GM18526 (cell line): ENCODE data around the gene BCDIN3D.

ENCODE experiments used
- POLR2A ChIP-seq: IDR thresholded peaks from 3 replicates; pipeline ENCODE4 v1.6.1; 2011; ENCODE audit not compliant: insufficient read length; ENCODE audit errors: extremely low read depth

BCDIN3D gene

DNA sequence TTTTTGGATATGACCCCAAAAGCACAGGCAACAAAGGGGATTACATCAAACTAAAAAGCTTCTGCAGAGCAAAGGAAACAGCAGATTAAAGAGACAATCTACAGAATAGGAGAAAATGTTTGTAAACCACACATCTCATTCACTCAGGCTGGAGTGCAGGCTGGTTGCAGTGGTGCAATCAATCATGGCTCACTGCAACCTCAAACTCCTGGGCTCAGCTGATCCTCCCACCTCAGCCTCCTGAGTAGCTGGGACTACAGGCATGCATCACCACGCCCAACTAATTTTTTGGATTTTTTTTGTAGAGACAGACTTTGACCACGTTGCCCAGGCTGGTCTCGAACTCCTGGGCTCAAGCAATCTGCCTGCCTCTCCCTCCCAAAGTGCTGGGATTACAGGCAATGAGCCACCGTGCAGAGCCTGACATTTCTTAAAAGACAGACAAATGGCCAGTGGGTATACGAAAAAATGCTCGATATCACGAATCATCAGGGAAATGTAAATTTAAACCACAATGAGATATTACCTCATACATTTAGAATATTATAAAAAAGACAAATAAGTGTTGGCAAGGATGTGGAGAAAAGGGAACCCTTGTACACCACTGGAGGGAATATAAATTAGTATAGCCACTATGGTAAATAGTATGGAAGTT is 24.5 kb downstream of the BCDIN3D start:
- TF ChIP-seq POLR2A: no peak

DNA sequence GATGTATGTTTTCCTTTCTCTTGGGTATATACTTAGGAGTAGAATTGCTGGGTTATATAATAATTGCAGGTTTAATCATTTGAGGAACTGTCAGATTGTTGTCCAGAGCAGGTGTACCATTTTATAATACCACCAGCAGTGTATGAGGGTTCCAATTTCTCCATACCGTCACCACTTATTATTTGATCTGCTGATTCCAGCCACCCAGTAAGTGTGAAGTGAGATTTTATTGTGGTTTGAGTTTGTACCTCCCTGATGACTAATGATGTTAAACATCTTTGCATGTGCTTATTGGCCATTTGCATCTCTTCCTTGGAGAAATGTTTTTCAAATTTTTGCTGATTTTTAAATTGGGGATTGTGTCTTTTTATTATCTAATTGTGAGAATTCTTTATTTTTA is 29.8 kb downstream of the BCDIN3D start:
- no peak for TF ChIP-seq POLR2A

DNA sequence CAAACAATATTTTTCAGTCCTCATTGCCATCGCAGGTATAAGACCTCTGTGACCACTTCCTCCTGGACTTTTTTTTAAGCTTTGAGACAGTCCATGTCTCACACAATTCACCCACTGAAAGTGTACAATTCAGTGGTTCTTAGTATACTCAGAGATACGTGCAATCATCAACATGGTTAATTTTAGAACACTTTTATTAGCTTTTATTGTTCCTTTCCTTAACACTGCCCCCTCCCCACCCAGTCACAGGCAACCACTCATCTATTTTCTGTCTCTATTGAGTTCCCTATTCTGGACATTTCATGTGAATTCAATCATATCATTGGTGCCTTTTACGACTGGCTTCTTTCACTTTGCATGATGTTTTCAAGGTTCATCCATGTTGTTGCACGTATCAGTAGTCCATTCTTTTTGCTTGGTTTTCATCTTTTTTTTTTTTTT is 30.9 kb downstream of the BCDIN3D start:
- TF ChIP-seq POLR2A: no peak

DNA sequence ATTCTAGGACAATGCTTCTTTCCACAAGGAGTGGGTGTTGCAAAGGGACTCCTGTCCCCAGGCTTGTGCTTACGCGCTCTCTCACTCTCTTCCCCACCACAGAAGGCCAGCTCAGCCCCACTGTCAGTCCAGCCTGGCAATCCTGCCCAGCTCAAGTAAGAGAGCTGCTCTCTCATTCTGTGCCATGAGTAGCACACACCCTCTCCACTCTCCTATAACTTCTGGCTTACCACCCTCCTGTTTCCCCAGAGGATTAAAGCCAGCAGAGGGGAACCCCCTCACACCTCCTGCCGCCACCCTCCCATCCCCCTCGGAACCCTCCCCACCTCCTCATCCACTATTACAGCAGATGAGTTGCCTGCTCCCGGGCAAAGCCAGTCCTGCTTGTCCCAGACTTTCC is 31.8 kb downstream of the BCDIN3D start:
- no peak for TF ChIP-seq POLR2A

DNA sequence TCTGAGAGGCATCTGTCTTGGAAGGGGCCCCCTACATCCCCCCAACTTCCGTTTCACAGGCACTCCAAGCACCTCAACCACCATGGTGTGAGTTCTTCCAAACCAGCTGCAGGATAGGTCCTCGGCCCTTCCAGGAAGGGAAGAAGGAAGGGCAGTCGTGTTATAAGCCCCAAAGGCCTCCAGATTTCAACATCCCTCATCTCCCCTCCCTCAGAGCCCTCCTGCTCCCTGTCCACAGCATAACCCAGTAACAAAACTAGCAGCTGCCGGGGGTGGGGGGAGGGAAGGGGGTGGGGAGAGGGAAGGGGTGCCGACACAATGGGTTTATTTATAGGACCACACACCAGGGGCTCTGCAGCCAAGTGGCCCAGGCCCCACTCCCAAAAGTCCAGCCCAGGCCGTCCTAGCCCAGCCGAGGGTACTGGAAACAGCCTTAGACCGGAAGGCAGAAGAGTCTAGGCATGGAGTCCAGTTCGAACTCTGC is 33.0 kb downstream of the BCDIN3D start:
- no peak for TF ChIP-seq POLR2A

DNA sequence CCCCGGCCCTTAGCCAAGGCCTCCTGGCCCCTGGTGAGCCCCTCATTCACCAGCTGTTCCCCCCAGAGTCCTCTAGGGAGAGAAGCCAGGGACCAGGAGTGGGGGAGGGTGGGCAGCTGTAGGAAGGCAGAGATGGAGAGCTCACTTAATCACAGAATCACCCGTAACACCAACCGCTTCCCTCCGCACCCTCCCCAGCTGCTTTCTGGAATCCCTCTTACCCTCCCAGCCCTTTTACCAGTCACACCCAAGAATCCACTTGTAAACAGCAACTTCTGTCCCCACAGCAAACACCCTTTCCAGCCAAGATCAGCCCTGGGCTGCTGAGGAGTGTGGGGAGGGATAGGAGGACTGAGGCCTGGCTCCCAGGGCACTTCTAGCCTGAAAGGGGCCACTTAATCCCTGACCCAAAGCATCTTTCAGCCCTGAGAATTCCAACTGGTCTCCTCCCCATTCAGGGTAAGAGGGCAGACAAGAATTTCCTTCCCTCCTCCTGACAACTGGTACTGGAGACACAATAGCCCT is 33.5 kb downstream of the BCDIN3D start:
- TF ChIP-seq POLR2A: no peak

DNA sequence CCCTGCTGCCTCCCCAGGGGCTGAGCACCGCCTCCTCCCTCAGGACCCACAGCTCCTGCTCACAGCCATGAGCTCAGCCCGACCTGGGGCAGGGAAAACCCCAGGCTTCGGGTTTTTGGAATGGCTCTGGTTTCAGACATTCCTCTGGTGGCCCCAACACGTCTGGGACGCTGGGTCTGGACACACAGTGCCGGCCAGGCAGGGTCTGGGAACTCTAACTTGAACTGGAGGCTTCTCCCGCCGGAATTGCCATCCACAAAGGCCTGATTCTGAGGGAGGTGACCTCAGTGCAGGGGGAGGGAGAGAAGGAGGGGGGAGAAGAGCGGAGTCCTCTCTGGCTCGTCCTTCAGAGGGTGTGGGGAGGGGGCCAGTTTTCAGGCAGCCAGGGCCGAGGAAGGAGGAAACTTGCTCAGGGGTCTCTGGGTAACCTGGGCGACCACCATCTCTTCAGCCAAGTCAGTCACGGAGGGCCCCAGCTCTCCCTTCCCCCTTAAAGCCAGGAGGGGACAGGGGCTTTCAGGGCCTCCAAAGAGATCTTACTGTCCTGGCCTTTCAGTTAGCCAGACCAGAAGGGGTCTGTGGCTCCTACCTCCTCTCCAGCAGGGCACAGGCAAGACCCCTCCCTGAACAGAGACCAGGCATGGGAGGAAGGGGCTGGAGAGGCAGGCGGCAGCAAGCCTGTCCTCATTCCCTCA is 34.1 kb downstream of the BCDIN3D start:
- TF ChIP-seq POLR2A: no peak

DNA sequence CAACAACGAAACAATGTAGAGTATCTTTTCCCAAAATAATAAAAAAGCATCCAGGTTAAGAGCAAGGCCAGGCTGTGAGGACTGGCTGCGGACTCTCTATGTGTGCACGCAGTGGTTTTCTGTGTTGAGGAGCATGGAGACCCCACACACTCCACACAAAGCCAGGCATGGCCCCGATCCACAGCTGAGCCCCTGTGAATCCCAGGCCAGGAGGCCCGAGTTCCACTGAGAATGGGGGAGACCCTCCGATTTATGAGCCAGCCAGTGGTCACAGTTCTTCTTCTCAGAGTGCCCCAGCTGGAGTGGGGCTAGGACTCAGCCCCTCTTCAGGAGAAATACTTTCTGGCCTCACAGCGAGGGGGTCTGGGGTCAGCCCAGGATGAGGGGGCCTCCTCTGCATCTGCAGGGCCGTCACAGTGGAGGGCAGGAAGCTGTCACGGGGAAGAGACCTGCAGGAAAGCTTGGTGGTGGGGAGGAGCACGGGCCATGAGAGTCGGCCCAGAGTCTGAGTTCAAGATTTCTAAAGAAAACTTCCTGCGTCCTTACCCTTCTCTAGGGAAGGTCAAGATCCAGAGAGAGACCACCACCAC is 34.8 kb downstream of the BCDIN3D start:
- no peak for TF ChIP-seq POLR2A

DNA sequence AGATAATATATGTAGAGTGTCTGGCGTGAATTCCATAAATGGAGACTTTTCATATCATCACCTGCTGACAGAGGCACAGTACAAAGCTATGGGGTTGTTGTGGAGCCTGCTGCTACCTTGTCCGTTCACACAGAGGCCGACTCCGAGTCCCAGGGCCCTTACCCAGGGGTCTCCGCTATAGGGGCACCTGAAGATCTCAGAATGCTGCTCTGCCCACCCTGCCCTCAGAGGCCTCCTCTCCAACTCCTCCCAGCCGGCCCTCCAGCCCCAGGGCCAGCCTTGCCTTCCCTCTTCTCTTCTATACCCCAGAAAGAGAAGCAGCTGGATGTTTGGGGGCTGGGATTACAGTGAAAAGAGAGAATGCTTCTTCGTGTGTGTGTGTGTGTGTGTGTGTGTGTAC is 36.0 kb downstream of the BCDIN3D start:
- no peak for TF ChIP-seq POLR2A

DNA sequence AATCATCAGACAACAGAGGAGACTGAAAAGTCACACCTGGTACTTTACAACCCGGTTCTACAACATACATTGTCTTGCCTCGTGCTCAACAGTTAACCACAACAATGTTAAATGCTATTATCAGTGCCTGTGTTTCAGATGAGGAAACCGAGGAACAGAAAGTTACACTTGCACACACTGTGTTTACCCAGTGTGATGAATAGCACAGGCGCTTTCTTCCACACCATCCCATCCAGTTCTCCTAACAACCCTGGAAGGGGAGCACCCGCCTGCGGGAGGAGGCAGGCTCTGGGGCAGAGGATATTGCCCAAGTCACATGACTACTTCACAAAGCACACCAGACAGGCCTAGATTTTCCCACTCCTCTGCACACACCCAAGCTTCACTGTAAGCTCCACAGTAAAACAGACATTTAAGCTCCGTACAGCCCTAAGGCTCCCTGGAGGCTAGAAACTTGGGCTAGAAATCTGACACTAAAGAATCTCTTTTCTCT is 36.5 kb downstream of the BCDIN3D start:
- no peak for TF ChIP-seq POLR2A

DNA sequence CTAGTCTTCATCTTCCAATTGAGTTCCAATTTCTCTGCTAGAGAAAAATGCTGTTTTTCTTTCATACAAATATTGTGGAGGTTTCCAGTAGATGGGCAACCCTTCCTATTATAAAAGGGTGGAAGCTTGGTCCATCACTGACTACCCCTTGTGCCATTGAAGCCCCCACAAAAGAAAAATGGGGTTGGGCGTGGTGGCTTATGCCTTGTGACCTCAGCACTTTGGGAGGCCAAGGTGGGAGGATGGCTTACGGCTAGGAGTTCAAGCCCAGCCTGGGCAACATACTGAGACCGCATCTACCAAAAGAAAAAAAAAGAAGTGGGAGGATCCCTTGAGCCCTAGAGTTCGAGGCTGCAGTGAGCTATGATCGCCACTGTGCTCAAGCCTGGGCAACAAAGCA is 37.5 kb downstream of the BCDIN3D start:
- no peak for TF ChIP-seq POLR2A

DNA sequence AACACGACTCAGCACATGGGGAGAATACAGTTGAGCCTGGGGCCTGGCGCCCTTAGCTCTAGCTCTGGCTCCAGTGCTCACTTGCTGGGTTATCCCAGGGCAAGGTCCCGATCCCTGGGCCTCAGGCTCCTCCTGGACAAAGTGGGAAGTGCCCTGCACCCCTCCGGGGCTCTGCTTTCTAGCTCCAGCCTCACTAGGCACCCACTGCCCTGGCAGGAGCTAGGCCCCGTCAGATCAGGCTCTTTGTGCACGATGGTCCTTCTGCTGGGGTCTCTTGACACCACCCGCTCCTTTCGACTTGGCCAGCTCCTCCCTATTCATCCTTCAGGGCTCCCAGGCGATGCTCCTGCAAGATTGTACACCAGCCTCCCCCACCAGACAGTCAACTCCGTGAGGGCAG is 38.1 kb downstream of the BCDIN3D start:
- no peak for TF ChIP-seq POLR2A

DNA sequence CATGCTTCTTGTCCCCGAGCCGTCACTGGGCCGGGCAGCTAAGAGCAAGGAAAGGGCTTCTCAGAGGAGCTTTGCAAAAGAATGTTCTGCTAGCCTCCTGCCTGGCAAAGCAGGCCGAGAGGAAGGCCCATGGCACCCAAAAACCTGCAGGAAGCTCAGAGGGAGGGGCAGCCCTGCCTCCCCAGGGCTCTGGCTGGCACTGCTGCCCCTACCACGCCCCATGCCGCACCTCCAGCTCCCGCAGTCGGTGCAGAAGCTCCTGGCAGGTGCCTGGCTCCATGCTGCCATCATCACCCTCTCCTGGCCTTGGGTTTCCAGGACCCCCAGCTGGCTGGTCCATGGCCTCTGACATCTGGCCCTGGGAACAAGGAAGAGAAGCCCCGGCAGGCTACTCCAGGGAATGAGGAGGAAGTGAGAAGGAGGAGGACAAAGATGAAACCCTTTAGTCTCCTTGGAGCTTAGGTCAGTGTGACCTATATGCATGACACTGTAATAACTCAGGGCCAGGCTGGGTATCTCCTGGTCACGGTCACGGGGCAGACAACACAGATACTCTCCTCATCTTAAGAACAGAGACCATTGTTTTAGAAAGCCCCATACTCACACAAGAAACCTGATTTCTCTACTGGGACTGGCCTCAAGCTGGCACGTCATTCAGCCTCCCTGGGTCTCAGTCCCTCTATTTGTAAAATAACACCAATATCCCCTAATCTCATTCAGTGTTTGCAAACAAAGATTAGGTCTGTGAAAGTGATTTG is 39.0 kb downstream of the BCDIN3D start:
- no peak for TF ChIP-seq POLR2A

DNA sequence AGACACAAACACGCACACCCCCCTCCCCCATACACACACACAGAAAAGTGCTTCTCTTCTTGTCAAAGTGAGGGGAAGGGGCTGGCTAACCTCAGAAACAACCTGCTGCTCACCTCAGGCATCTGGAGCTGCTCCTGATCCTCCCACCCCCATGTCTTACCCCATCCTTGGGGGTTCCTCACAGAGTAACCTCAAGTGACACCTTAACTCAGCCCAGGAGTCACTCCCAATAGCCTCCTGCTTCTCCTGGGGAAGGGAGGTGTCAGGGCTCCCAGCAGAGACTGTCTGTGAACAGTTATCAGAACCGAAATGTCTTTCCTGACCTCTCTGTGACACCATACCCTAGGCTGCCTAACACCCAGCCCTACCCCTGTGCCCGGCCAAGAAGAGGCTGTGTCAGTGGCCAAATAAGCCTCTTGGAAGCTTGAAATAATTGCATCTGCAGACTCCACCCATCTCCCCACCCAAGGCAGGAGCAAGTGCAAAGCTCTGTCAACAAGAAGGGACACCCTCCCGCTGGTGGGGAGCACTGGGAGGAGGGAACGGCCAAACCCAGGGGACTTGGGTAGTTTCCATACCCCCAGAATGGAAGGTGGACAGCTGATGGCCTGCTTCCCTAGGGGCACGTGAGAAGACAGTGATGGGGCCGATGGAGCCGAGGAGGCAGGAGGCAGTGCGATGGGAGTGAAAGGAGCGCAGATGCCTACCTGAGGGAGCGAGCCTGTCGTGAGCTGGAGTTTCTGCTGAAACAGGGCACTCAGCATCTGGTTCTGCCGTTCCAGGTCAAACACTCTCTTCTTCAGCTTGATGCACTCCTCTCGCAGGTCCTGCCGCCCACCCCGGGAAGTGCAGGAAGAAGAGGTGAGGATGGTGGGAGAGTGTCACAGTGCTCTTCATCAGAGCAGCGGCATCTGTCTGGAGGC is 41.5 kb downstream of the BCDIN3D start:
- no peak for TF ChIP-seq POLR2A
